ENCODE results near the gene CTU2. TPM values are rescaled to one million over a fixed set of nuclear protein-coding genes. Genes with fewer than 3 reads are reported as not detected.

The CTU2 gene
- total and polyA plus RNA-seq, 9 of the 15 experiments (the other 6 are each of a cell fraction or from before 2014, with no cell fraction given): 1.3 to 105 (median 23.2) TPM

Small RNAs within 50 kb of the gene (microRNA-seq; reads per million reads assigned to microRNA genes)
- gene MIR4722 (ENCODE audit: borderline microRNAs expressed): 0.36 reads per million

Other genes with a start within 250 kb of the CTU2 start
Only the 7 nearest of the 12 such genes appear.
- gene IL17C, start 67.9 kb upstream of the CTU2 start, total RNA-seq (2014; rRNA removed): not detected in 2 replicates
- gene IL17C, start 67.9 kb upstream of the CTU2 start, total RNA-seq (2014; rRNA removed; fragmentation: Illumina TruSeq; extraction: Trizol): not detected in 2 replicates
- not detected in 2 replicates for gene IL17C, start 67.9 kb upstream of the CTU2 start, total RNA-seq (2015; rRNA removed; fragmentation: Illumina TruSeq; extraction: Trizol)
- not detected in 2 replicates for gene IL17C, start 67.9 kb upstream of the CTU2 start, total RNA-seq (2021)
- not detected in 2 replicates for gene IL17C, start 67.9 kb upstream of the CTU2 start, polyA plus RNA-seq (2011; rRNA removed)
- not detected in 2 replicates for gene IL17C, start 67.9 kb upstream of the CTU2 start, polyA plus RNA-seq (2014; fragmentation: Illumina TruSeq; extraction: Trizol)
- not detected for gene IL17C, start 67.9 kb upstream of the CTU2 start, polyA plus RNA-seq (2014; fragmentation: Nextera tagmentation; extraction: Ambion mirVana)
- gene IL17C, start 67.9 kb upstream of the CTU2 start, polyA plus RNA-seq (2014; rRNA removed): not detected in 2 replicates
- 683 and 757 TPM in 2 replicates for gene CYBA, start 55.5 kb upstream of the CTU2 start, total RNA-seq (2014; rRNA removed)
- gene CYBA, start 55.5 kb upstream of the CTU2 start, total RNA-seq (2014; rRNA removed; fragmentation: Illumina TruSeq; extraction: Trizol): 44.5 and 72.5 TPM in 2 replicates
- 196 and 239 TPM in 2 replicates for gene CYBA, start 55.5 kb upstream of the CTU2 start, total RNA-seq (2015; rRNA removed; fragmentation: Illumina TruSeq; extraction: Trizol)
- 384 and 422 TPM in 2 replicates for gene CYBA, start 55.5 kb upstream of the CTU2 start, total RNA-seq (2021)
- gene CYBA, start 55.5 kb upstream of the CTU2 start, polyA plus RNA-seq (2011; rRNA removed): 93.0 and 157 TPM in 2 replicates
- gene CYBA, start 55.5 kb upstream of the CTU2 start, polyA plus RNA-seq (2014; fragmentation: Illumina TruSeq; extraction: Trizol): 63.5 and 240 TPM in 2 replicates
- gene CYBA, start 55.5 kb upstream of the CTU2 start, polyA plus RNA-seq (2014; fragmentation: Nextera tagmentation; extraction: Ambion mirVana): under 1 TPM; 0.34 to 0.45 TPM
- 519 and 579 TPM in 2 replicates for gene CYBA, start 55.5 kb upstream of the CTU2 start, polyA plus RNA-seq (2014; rRNA removed)
- 89.2 and 121 TPM in 2 replicates for gene MVD, start 43.4 kb upstream of the CTU2 start, total RNA-seq (2014; rRNA removed)
- gene MVD, start 43.4 kb upstream of the CTU2 start, total RNA-seq (2014; rRNA removed; fragmentation: Illumina TruSeq; extraction: Trizol): 17.6 and 26.6 TPM in 2 replicates
- 45.3 and 45.5 TPM in 2 replicates for gene MVD, start 43.4 kb upstream of the CTU2 start, total RNA-seq (2015; rRNA removed; fragmentation: Illumina TruSeq; extraction: Trizol)
- gene MVD, start 43.4 kb upstream of the CTU2 start, total RNA-seq (2021): 126 and 141 TPM in 2 replicates
- gene MVD, start 43.4 kb upstream of the CTU2 start, polyA plus RNA-seq (2011; rRNA removed): 53.9 and 168 TPM in 2 replicates
- 32.9 and 65.4 TPM in 2 replicates for gene MVD, start 43.4 kb upstream of the CTU2 start, polyA plus RNA-seq (2014; fragmentation: Illumina TruSeq; extraction: Trizol)
- gene MVD, start 43.4 kb upstream of the CTU2 start, polyA plus RNA-seq (2014; fragmentation: Nextera tagmentation; extraction: Ambion mirVana): 10 to 100 TPM; 12.2 to 15.4 TPM
- gene MVD, start 43.4 kb upstream of the CTU2 start, polyA plus RNA-seq (2014; rRNA removed): 65.6 and 82.5 TPM in 2 replicates
- 2.7 and 4.1 TPM in 2 replicates for gene SNAI3, start 20.0 kb upstream of the CTU2 start, total RNA-seq (2014; rRNA removed)
- gene SNAI3, start 20.0 kb upstream of the CTU2 start, total RNA-seq (2014; rRNA removed; fragmentation: Illumina TruSeq; extraction: Trizol): 0.15 and 0.19 TPM in 2 replicates
- gene SNAI3, start 20.0 kb upstream of the CTU2 start, total RNA-seq (2015; rRNA removed; fragmentation: Illumina TruSeq; extraction: Trizol): 0.72 and 0.87 TPM in 2 replicates
- gene SNAI3, start 20.0 kb upstream of the CTU2 start, total RNA-seq (2021): 2.5 and 3.1 TPM in 2 replicates
- 0.88 and 3.0 TPM in 2 replicates for gene SNAI3, start 20.0 kb upstream of the CTU2 start, polyA plus RNA-seq (2011; rRNA removed)
- gene SNAI3, start 20.0 kb upstream of the CTU2 start, polyA plus RNA-seq (2014; fragmentation: Illumina TruSeq; extraction: Trizol): 0.70 and 1.9 TPM in 2 replicates
- gene SNAI3, start 20.0 kb upstream of the CTU2 start, polyA plus RNA-seq (2014; fragmentation: Nextera tagmentation; extraction: Ambion mirVana): under 1 TPM in 1 of 2 experiments, not detected in 1; 0.04 TPM
- 1.5 and 2.1 TPM in 2 replicates for gene SNAI3, start 20.0 kb upstream of the CTU2 start, polyA plus RNA-seq (2014; rRNA removed)
- gene RNF166, start 95 bp upstream of the CTU2 start, total RNA-seq (2014; rRNA removed): 46.9 and 61.6 TPM in 2 replicates
- gene RNF166, start 95 bp upstream of the CTU2 start, total RNA-seq (2014; rRNA removed; fragmentation: Illumina TruSeq; extraction: Trizol): 6.1 and 7.3 TPM in 2 replicates
- 19.5 and 22.3 TPM in 2 replicates for gene RNF166, start 95 bp upstream of the CTU2 start, total RNA-seq (2015; rRNA removed; fragmentation: Illumina TruSeq; extraction: Trizol)
- gene RNF166, start 95 bp upstream of the CTU2 start, total RNA-seq (2021): 60.3 and 61.2 TPM in 2 replicates
- 26.5 and 37.4 TPM in 2 replicates for gene RNF166, start 95 bp upstream of the CTU2 start, polyA plus RNA-seq (2011; rRNA removed)
- 12.7 and 27.9 TPM in 2 replicates for gene RNF166, start 95 bp upstream of the CTU2 start, polyA plus RNA-seq (2014; fragmentation: Illumina TruSeq; extraction: Trizol)
- under 1 TPM; 0.56 to 0.96 TPM for gene RNF166, start 95 bp upstream of the CTU2 start, polyA plus RNA-seq (2014; fragmentation: Nextera tagmentation; extraction: Ambion mirVana)
- 59.4 and 65.6 TPM in 2 replicates for gene RNF166, start 95 bp upstream of the CTU2 start, polyA plus RNA-seq (2014; rRNA removed)
- gene PIEZO1, start 78.7 kb downstream of the CTU2 start, total RNA-seq (2014; rRNA removed): 213 and 305 TPM in 2 replicates
- 44.5 and 45.2 TPM in 2 replicates for gene PIEZO1, start 78.7 kb downstream of the CTU2 start, total RNA-seq (2014; rRNA removed; fragmentation: Illumina TruSeq; extraction: Trizol)
- 97.9 and 113 TPM in 2 replicates for gene PIEZO1, start 78.7 kb downstream of the CTU2 start, total RNA-seq (2015; rRNA removed; fragmentation: Illumina TruSeq; extraction: Trizol)
- 354 and 432 TPM in 2 replicates for gene PIEZO1, start 78.7 kb downstream of the CTU2 start, total RNA-seq (2021)
- 131 and 170 TPM in 2 replicates for gene PIEZO1, start 78.7 kb downstream of the CTU2 start, polyA plus RNA-seq (2011; rRNA removed)
- 146 and 201 TPM in 2 replicates for gene PIEZO1, start 78.7 kb downstream of the CTU2 start, polyA plus RNA-seq (2014; fragmentation: Illumina TruSeq; extraction: Trizol)
- gene PIEZO1, start 78.7 kb downstream of the CTU2 start, polyA plus RNA-seq (2014; fragmentation: Nextera tagmentation; extraction: Ambion mirVana): 1 to 10 TPM; 3.6 to 9.6 TPM
- gene PIEZO1, start 78.7 kb downstream of the CTU2 start, polyA plus RNA-seq (2014; rRNA removed): 319 and 383 TPM in 2 replicates
- 114 and 119 TPM in 2 replicates for gene CDT1, start 97.3 kb downstream of the CTU2 start, total RNA-seq (2014; rRNA removed)
- gene CDT1, start 97.3 kb downstream of the CTU2 start, total RNA-seq (2014; rRNA removed; fragmentation: Illumina TruSeq; extraction: Trizol): 3.4 and 4.4 TPM in 2 replicates
- 14.4 and 17.9 TPM in 2 replicates for gene CDT1, start 97.3 kb downstream of the CTU2 start, total RNA-seq (2015; rRNA removed; fragmentation: Illumina TruSeq; extraction: Trizol)
- 173 and 178 TPM in 2 replicates for gene CDT1, start 97.3 kb downstream of the CTU2 start, total RNA-seq (2021)
- 14.2 and 29.4 TPM in 2 replicates for gene CDT1, start 97.3 kb downstream of the CTU2 start, polyA plus RNA-seq (2011; rRNA removed)
- gene CDT1, start 97.3 kb downstream of the CTU2 start, polyA plus RNA-seq (2014; fragmentation: Illumina TruSeq; extraction: Trizol): 9.3 and 47.1 TPM in 2 replicates
- 1 to 10 TPM in 1 of 2 experiments, under 1 TPM in 1; 0.92 to 1.6 TPM for gene CDT1, start 97.3 kb downstream of the CTU2 start, polyA plus RNA-seq (2014; fragmentation: Nextera tagmentation; extraction: Ambion mirVana)
- gene CDT1, start 97.3 kb downstream of the CTU2 start, polyA plus RNA-seq (2014; rRNA removed): 53.6 and 65.8 TPM in 2 replicates